Ascending aorta (tissue), 2 donors: Measurements from ENCODE around the gene NEGR1. TPM values are rescaled to one million over a fixed set of nuclear protein-coding genes. Genes with fewer than 3 reads are reported as not detected.

Source experiments
- DNase-seq, 2 donors: peaks; one replicate each; pipeline ENCODE4 v3.0.0-alpha.2; 2019; ENCODE audit warnings: low spot score in 2 of 2
- H3K27ac ChIP-seq, 2 donors: fragments of 200-600 bp; sonication (generic); one replicate each; pipeline ENCODE4 v1.5.1; 2016 to 2017; ENCODE audit warnings: mild to moderate bottlenecking in 1 of 2
- H3K27me3 ChIP-seq: fragments of 200-600 bp; sonication (generic); one replicate; pipeline ENCODE4 v1.5.1; 2017
- H3K36me3 ChIP-seq, 2 donors: fragments of 200-600 bp; sonication (generic); one replicate each; pipeline ENCODE4 v1.5.1; 2016
- H3K4me1 ChIP-seq, 2 donors: fragments of 200-600 bp; sonication (generic); one replicate each; pipeline ENCODE4 v1.5.1; 2016 to 2017; ENCODE audit warnings: mild to moderate bottlenecking in 1 of 2
- H3K4me3 ChIP-seq, 2 donors: fragments of 200-600 bp; sonication (generic); one replicate each; pipeline ENCODE4 v1.5.1; 2016 to 2017; ENCODE audit warnings: mild to moderate bottlenecking in 1 of 2
- H3K9me3 ChIP-seq, 2 donors: fragments of 200-600 bp; sonication (generic); one replicate each; pipeline ENCODE4 v1.5.1; 2016
- intact Hi-C: fragments of 100-400 bp; cut with DNase I; formaldehyde crosslinking; loops from one replicate; pipeline ENCODE4 v1.15.1; 2023
- total RNA-seq: library from RNA; depleted of rRNA; stranded (reverse); fragments of >200 nt; gene quantifications from one replicate; pipeline ENCODE4 v1.1.0, GENCODE V29; 2016
- TF ChIP-seq, protein P1 (sequence below), 3 experiments: fragments of 200-600 bp in 2 of 3; fragments of 450-650 bp in 1 of 3; sonication (generic) in 2 of 3; IDR thresholded peaks; one replicate each; pipeline ENCODE4 v1.5.1; 2016 to 2019; ENCODE audit warnings: antibody characterized with exemption in 3 of 3, mild to moderate bottlenecking in 1 of 3, moderate library complexity in 1 of 3

NEGR1 gene
- total RNA-seq, 1 donor from 2014 or later, result 42.8 TPM

DNA sequence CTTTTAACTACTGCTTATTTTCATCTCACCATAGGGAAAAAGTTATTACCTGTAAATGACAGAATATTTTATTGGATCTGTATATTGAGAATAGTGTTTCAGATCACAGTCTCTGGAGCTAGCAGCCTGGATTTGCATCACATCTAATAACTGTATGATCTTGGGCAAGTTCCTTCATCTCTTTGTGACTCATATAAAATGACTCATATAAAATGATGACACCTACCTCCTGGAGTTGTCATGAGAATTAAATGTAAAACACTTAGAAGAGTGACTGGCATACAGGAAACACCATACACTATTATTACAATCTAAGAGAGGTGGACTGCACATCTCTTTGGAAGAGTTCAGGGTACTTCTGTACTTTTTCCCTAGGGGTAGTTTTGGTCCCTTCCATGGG is 421.3 kb downstream of the NEGR1 start:
- H3K27ac ChIP-seq, result no peak overlapping the region
- H3K4me1 ChIP-seq, result peaks cover 0 to 3% of the 10 kb centered on the region in 2 donors
- H3K9me3 ChIP-seq, result no peaks in the 10 kb centered on the region
- intact Hi-C loops, result no loop called here
- no peak for DNase-seq
- no peak overlapping the region for H3K4me3 ChIP-seq
- no peaks in the 10 kb centered on the region for H3K27me3 ChIP-seq
- TF ChIP-seq, protein P1, sequence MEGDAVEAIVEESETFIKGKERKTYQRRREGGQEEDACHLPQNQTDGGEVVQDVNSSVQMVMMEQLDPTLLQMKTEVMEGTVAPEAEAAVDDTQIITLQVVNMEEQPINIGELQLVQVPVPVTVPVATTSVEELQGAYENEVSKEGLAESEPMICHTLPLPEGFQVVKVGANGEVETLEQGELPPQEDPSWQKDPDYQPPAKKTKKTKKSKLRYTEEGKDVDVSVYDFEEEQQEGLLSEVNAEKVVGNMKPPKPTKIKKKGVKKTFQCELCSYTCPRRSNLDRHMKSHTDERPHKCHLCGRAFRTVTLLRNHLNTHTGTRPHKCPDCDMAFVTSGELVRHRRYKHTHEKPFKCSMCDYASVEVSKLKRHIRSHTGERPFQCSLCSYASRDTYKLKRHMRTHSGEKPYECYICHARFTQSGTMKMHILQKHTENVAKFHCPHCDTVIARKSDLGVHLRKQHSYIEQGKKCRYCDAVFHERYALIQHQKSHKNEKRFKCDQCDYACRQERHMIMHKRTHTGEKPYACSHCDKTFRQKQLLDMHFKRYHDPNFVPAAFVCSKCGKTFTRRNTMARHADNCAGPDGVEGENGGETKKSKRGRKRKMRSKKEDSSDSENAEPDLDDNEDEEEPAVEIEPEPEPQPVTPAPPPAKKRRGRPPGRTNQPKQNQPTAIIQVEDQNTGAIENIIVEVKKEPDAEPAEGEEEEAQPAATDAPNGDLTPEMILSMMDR (IDR thresholded peaks at IDR 0.05), result no peak
- no peaks in the 10 kb centered on the region for H3K36me3 ChIP-seq

DNA sequence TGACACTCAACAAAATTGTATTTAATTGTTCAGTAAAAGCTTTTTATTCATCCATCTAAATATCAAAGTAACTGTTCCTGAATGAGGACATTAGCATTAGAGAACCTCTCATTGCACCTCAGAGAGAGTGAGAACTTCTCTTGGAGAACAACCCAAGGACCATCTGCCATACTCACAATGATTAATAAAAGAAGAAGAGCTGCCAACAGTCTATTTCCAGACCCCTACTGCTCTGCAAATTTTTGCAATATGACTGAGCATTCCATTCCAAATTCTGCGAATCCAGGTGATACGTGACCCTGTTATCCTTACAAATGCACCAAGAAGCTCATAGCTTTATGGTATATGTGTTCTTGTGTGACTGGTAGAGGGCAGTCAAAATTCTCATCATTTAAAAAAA is 422.5 kb downstream of the NEGR1 start:
- no peak for DNase-seq
- intact Hi-C loops, result no loop called here
- TF ChIP-seq, protein P1 (IDR thresholded peaks at IDR 0.05), result no peak

DNA sequence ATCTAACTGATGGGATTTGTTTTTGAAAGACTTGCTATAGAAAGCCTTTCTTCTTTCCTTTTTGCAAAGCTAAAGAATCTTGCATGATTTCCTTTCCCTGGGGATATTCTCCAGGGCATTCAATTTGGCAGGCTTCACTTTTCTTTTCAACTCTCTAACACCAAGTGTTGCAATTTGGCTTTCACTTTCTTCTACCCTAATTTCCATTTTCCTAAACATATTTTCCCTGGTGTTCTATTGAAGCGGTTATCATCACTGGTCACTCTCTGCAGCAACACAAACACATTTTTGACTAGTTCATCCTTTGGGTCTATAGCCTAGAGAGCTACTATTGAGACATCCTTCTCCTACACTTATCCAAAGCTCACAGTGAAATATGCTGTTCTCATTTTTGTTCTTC is 424.5 kb downstream of the NEGR1 start:
- peaks cover 0 to 3% of the 10 kb centered on the region in 2 donors for H3K4me1 ChIP-seq
- DNase-seq, result no peak
- no peaks in the 10 kb centered on the region for H3K36me3 ChIP-seq
- intact Hi-C loops, result no loop called here
- no peaks in the 10 kb centered on the region for H3K9me3 ChIP-seq
- TF ChIP-seq, protein P1 (IDR thresholded peaks at IDR 0.05), result no peak
- H3K4me3 ChIP-seq, result no peak overlapping the region
- no peaks in the 10 kb centered on the region for H3K27me3 ChIP-seq
- H3K27ac ChIP-seq, result no peak overlapping the region

More for the DNA sequence above, 422.5 kb downstream of the NEGR1 start:
- H3K4me1 ChIP-seq, result peaks cover 0 to 3% of the 10 kb centered on the region in 2 donors
- H3K27me3 ChIP-seq, result no peaks in the 10 kb centered on the region
- H3K36me3 ChIP-seq, result no peaks in the 10 kb centered on the region
- H3K4me3 ChIP-seq, result no peak overlapping the region
- H3K9me3 ChIP-seq, result no peaks in the 10 kb centered on the region
- H3K27ac ChIP-seq, result no peak overlapping the region

DNA sequence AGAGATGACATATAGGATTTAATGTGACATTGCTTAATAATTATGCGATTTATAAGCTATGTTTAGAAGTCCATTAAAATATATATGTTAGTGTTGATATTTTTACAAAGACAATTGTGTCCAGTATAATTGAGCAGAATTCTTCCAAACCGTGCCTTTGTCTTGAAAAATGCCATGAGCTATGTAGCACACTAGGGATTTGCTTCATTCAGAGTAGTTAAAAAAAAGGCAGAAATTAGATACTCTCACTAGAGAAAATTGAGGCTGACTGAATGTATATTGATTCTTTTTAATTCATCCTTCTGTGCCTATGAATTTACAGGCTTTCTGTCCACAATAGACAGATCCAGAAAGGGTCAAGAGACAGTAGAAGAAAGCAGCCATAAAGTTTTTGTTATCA is 429.0 kb downstream of the NEGR1 start:
- Histone ChIP-seq H3K4me1 (peaks cover 0 to 3% of the 10 kb centered on the region in 2 donors), H3K36me3 (no peaks in the 10 kb centered on the region), H3K27me3 (no peaks in the 10 kb centered on the region), H3K9me3 (no peaks in the 10 kb centered on the region), H3K4me3 (no peak overlapping the region), H3K27ac (no peak overlapping the region)
- TF ChIP-seq, protein P1 (IDR thresholded peaks at IDR 0.05), result no peak
- no peak for DNase-seq
- intact Hi-C loops, result no loop called here

DNA sequence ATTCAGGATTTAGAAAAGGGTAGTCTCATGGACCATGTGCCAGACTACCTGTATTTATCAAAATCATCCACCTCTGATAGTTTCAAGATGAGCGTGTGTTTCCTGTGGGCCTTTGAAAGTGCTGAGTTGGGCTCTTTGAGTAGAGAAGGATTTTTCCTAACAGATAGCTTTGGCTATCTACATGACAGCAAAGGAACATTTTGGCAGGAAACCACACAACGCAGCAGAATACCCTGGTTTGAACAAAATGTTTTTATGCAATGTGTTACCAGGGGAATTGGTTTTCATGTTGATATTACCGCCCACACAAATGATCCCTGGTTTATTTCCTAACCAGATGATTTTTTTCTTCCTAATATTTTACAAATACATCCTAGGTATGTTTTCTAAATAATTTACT is 431.4 kb downstream of the NEGR1 start:
- Histone ChIP-seq H3K27me3 (no peaks in the 10 kb centered on the region), H3K4me1 (no peaks in the 10 kb centered on the region), H3K36me3 (no peaks in the 10 kb centered on the region), H3K27ac (no peak overlapping the region), H3K4me3 (no peak overlapping the region), H3K9me3 (no peaks in the 10 kb centered on the region)
- no peak for DNase-seq
- TF ChIP-seq, protein P1 (IDR thresholded peaks at IDR 0.05), result no peak
- intact Hi-C loops, result no loop called here

DNA sequence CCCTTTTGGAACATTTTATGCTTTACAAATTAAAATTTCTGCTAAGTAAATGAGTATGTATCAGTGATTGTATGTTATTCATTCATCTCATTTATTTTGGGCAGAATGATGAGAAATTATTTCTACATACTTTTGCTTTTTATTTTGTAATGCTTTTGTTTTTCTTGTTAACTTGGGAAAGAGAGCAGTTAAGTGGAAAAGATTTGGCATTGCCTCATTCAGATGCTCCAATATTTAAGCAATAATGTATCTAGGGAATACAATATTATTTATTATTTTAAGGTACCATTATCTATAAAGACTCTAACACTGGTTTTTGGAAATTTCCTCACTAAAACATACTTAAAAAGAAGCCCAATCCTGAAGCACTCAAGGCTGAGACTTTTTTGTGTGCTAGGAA is 431.8 kb downstream of the NEGR1 start:
- intact Hi-C loops, result no loop called here
- TF ChIP-seq, protein P1 (IDR thresholded peaks at IDR 0.05), result no peak
- no peaks in the 10 kb centered on the region for H3K36me3 ChIP-seq
- H3K4me1 ChIP-seq, result no peaks in the 10 kb centered on the region
- no peaks in the 10 kb centered on the region for H3K27me3 ChIP-seq
- H3K4me3 ChIP-seq, result no peak overlapping the region
- H3K27ac ChIP-seq, result no peak overlapping the region
- H3K9me3 ChIP-seq, result no peaks in the 10 kb centered on the region
- no peak for DNase-seq
